Gastrocnemius medialis (tissue), 4 donors: Measurements from ENCODE around the gene RCAN1.

Source experiments
- CTCF ChIP-seq, 5 experiments: fragments of 450-650 bp in 3 of 5; fragments of 200-600 bp in 2 of 5; sonication (generic) in 2 of 5; IDR thresholded peaks in 4 of 5; conservative IDR thresholded peaks in 1 of 5; 1 replicate in 4 of 5; 2 replicates in 1 of 5; pipeline ENCODE4 v1.5.1; 2016 to 2019; ENCODE audit warnings: antibody characterized with exemption in 5 of 5, mild to moderate bottlenecking in 3 of 5, moderate library complexity in 3 of 5
- POLR2A ChIP-seq, 2 donors: fragments of 450-650 bp; IDR thresholded peaks; one replicate each; pipeline ENCODE4 v1.6.1; 2017; ENCODE audit warnings: antibody characterized with exemption in 2 of 2, mild to moderate bottlenecking in 2 of 2, moderate library complexity in 2 of 2

- no peak for TF ChIP-seq CTCF (IDR thresholded peaks at IDR 0.05 in 4 of 5, conservative IDR thresholded peaks at IDR 0.05 in 1 of 5)
- TF ChIP-seq POLR2A (IDR thresholded peaks at IDR 0.05), result no peak
Observed at GRCh38 chr21:34602061-34602460, 12.9 kb downstream of the RCAN1 start.
